Hepatocyte (in vitro differentiated cells): ENCODE data around the gene RXRA.

Experiments
- EZH2 ChIP-seq: fragments of 200-600 bp; sonication (generic); IDR thresholded peaks from 2 replicates; pipeline ENCODE4 v1.6.1; 2016; ENCODE audit warnings: antibody characterized with exemption, mild to moderate bottlenecking, borderline replicate concordance
- EZH2phosphoT487 ChIP-seq: fragments of 200-600 bp; sonication (generic); IDR thresholded peaks from one replicate; pipeline ENCODE4 v1.6.1; 2018; ENCODE audit warnings: antibody characterized with exemption, mild to moderate bottlenecking, low read depth, moderate library complexity; ENCODE audit not compliant: unreplicated experiment, severe bottlenecking
- TF ChIP-seq, protein P1 (sequence below): fragments of 200-600 bp; sonication (generic); IDR thresholded peaks from 2 replicates; pipeline ENCODE4 v1.5.1; 2016; ENCODE audit warnings: antibody characterized with exemption, mild to moderate bottlenecking; ENCODE audit not compliant: poor library complexity

DNA sequence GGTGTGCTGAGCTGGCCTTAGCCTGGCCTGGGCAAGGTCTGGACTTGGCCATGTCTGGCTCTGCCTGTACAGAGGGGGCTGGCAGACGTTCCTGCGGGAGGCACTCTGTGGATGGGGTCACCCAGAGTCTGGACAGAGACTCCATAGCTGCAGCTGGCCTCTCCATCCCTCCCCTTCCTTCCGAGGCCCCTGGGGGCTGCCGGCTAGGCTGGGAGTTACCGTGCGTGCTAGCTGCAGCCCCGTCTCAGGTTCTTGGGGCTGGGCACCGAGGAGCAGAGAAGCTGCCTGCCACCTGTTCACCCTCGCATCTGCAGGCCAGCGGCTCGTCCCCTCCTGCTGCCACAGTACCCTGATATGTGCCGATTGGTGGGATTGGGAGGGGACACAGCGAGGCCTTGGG, 63.4 kb downstream of the RXRA start:
- TF ChIP-seq, protein P1, sequence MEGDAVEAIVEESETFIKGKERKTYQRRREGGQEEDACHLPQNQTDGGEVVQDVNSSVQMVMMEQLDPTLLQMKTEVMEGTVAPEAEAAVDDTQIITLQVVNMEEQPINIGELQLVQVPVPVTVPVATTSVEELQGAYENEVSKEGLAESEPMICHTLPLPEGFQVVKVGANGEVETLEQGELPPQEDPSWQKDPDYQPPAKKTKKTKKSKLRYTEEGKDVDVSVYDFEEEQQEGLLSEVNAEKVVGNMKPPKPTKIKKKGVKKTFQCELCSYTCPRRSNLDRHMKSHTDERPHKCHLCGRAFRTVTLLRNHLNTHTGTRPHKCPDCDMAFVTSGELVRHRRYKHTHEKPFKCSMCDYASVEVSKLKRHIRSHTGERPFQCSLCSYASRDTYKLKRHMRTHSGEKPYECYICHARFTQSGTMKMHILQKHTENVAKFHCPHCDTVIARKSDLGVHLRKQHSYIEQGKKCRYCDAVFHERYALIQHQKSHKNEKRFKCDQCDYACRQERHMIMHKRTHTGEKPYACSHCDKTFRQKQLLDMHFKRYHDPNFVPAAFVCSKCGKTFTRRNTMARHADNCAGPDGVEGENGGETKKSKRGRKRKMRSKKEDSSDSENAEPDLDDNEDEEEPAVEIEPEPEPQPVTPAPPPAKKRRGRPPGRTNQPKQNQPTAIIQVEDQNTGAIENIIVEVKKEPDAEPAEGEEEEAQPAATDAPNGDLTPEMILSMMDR: no peak
- TF ChIP-seq EZH2: no peak
- no peak for TF ChIP-seq EZH2phosphoT487
